Lower leg skin (tissue), 4 donors: ENCODE results near the gene NAV2. TPM values are rescaled to one million over a fixed set of nuclear protein-coding genes. Genes with fewer than 3 reads are reported as not detected.

Source experiments
- DNase-seq, 2 donors: peaks; one replicate each; pipeline ENCODE4 v3.0.0-alpha.2; 2019; ENCODE audit warnings: low spot score in 2 of 2
- H3K4me3 ChIP-seq: fragments of 200-600 bp; sonication (generic); 2 replicates; pipeline ENCODE4 v1.5.1; 2017; ENCODE audit warnings: mild to moderate bottlenecking, low read depth; ENCODE audit not compliant: poor library complexity, severe bottlenecking
- POLR2A ChIP-seq, 2 donors: fragments of 450-650 bp; IDR thresholded peaks; one replicate each; pipeline ENCODE4 v1.6.1; 2016 to 2017; ENCODE audit warnings: antibody characterized with exemption in 2 of 2, mild to moderate bottlenecking in 1 of 2, moderate library complexity in 1 of 2
- WGBS, 2 donors: methylation state at CpG; one replicate each; pipeline ENCODE4 v1.1.5; 2018; 5-methylcytosine and 5-hydroxymethylcytosine counted together
- intact Hi-C: fragments of 100-400 bp; cut with DNase I; formaldehyde crosslinking; loops from one replicate; pipeline ENCODE4 v1.15.0; 2023; ENCODE audit warnings: low total_unique reads
- total RNA-seq, 4 donors: library from RNA; depleted of rRNA; stranded (reverse); fragments of >200 nt; gene quantifications; one replicate each; pipeline ENCODE4 v1.1.0, GENCODE V29; 2016
- TF ChIP-seq, protein P1 (sequence below), 3 donors: fragments of 450-650 bp; IDR thresholded peaks; one replicate each; pipeline ENCODE4 v1.5.1; 2016; ENCODE audit warnings: antibody characterized with exemption in 3 of 3, mild to moderate bottlenecking in 3 of 3, moderate library complexity in 2 of 3

Gene NAV2
- total RNA-seq, 4 donors from 2014 or later = 5.8 to 30.7 (median 21.0) TPM

DNA sequence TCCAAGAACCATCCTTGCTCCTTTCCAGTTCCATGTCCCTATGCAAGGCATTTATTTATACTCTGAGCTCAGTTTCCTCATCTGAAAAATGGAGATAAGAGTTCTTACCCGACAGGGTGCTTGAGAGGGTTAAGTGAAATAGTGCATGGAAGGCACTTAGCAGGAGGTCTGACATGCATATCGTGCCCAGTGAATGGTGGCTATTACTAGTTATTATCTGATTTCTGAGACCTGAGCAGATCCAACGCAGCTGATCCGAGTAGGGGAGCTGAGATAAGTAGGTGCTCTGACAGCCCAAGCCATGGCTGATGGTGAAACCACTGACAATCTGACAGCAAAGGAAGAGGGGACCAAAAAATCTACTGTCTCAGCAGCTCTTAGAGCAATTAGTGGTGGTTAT lies 24.9 kb downstream of the NAV2 start:
- intact Hi-C loops = no loop called here
- DNase-seq = no peak
- WGBS, 2 donors = 90 to 93% methylated on average over 4 of the region's 4 CpGs
- no peak overlapping the region for H3K4me3 ChIP-seq
- TF ChIP-seq, protein P1, sequence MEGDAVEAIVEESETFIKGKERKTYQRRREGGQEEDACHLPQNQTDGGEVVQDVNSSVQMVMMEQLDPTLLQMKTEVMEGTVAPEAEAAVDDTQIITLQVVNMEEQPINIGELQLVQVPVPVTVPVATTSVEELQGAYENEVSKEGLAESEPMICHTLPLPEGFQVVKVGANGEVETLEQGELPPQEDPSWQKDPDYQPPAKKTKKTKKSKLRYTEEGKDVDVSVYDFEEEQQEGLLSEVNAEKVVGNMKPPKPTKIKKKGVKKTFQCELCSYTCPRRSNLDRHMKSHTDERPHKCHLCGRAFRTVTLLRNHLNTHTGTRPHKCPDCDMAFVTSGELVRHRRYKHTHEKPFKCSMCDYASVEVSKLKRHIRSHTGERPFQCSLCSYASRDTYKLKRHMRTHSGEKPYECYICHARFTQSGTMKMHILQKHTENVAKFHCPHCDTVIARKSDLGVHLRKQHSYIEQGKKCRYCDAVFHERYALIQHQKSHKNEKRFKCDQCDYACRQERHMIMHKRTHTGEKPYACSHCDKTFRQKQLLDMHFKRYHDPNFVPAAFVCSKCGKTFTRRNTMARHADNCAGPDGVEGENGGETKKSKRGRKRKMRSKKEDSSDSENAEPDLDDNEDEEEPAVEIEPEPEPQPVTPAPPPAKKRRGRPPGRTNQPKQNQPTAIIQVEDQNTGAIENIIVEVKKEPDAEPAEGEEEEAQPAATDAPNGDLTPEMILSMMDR (IDR thresholded peaks at IDR 0.05) = no peak
- TF ChIP-seq POLR2A (IDR thresholded peaks at IDR 0.05) = no peak

DNA sequence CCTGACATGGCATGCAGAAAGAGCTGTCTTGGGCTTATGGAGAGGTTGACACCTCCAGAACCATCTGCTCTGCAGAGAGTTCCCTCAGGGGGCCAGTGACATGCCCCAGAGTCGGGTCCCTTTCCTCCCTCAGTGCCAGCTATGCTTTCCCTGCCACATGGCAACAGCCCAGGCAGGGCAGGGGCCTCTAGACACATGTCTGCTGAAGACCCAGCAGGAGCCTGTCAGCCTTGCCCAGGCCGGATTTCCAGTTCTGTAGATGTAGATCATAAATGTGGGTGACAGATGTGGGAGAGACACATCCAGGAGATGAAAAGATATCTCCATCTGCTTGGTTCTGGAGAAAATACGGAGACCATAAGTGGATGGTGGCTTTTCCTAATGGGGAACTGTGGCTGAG lies 25.5 kb downstream of the NAV2 start:
- WGBS, 2 donors = 31 to 38% methylated on average over 2 to 3 of the region's 3 CpGs
- H3K4me3 ChIP-seq = no peak overlapping the region
- no peak for DNase-seq
- no peak for TF ChIP-seq POLR2A (IDR thresholded peaks at IDR 0.05)
- TF ChIP-seq, protein P1 (IDR thresholded peaks at IDR 0.05) = no peak
- intact Hi-C loops = no loop called here

DNA sequence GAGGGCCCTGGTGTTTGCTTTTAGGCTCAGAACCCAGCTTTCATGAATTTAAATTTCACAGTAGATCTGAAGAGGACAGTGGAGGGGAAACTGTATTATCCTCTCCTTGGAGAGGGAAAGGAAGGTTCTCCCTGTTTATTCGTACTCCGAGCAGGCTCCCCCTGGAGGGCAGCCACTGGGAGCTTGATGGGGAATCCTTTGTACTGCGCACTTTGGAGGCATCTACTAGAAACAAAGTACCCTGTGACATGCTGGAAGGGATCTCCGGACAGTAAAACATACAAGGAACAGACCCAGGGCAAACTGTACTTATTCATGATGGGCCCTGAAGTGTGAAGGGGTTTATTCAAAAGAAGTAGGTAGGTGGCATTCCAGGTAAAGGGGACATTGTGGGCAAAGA lies 27.2 kb downstream of the NAV2 start:
- TF ChIP-seq, protein P1 (IDR thresholded peaks at IDR 0.05) = no peak
- TF ChIP-seq POLR2A (IDR thresholded peaks at IDR 0.05) = no peak
- intact Hi-C loops = no loop called here
- WGBS, 2 donors = 63 to 78% methylated on average over 4 of the region's 4 CpGs
- no peak overlapping the region for H3K4me3 ChIP-seq
- DNase-seq = no peak

DNA sequence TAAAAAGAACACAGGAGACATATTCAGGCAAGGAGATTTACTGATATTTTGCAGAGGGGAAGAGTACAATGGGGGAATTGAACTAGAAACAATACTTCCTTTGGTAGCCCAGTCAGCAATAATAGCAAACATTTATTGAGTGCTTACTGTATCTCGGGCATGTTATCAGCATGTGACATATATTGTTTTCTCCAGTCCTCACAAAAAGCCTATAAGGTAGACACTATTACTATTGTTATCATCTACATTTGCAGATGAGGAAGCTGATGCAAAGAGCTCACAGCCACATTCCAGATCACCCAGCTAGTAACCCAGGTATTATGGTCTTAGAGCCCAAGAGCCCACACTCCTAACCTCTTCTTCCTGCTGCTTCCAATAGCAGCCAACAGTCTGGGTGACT lies 27.9 kb downstream of the NAV2 start:
- intact Hi-C loops = no loop called here

DNA sequence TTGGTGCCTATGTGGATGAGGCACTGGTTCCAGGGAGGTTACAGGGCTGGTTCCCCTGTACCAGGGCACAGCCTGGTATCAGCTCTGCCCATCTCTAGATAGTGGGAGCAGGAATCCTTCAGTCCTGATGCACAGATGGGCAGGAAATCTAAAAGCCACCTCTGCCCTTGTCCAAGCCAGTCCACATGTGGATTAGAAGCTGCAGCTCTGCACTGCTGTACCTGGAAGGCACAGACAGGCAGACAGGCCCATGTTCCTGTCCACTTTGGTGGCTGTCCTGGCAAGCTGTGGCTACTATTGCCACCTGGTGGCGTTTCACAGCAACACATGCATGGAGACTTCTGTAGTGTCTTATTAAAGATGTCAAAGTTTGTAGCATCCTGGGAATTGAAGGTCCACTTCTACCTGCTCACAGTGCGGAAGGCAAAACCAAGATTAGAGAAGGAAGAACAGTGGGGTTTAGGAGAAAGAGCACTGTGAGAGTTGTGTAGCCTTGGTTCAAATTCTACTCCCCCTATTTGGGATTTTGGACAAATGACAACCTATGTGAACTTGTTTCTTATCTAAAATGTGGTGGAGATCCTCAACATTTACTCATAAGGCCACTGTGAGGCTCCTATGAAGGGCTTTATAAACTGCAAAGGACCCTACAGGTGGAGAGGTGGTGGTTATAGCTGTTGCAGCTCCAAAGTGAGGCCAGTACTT lies 30.1 kb downstream of the NAV2 start:
- DNase-seq = peak; percentile 63 to 96
- intact Hi-C loops = loop anchor here (2.0 kb wide), 1 partner anchor 180 kb away; no protein-coding TSS in a partner anchor
- no peak overlapping the region for H3K4me3 ChIP-seq
- TF ChIP-seq POLR2A (IDR thresholded peaks at IDR 0.05) = no peak
- TF ChIP-seq, protein P1 (IDR thresholded peaks at IDR 0.05) = peak in 1 of 3 donors; percentile 77
- 38 to 46% methylated on average over 2 of the region's 2 CpGs for WGBS, 2 donors

More for the DNA sequence above, 27.9 kb downstream of the NAV2 start:
- no peak for DNase-seq
- 85 to 86% methylated on average over 1 of the region's 1 CpG for WGBS, 2 donors
- no peak overlapping the region for H3K4me3 ChIP-seq
- TF ChIP-seq POLR2A (IDR thresholded peaks at IDR 0.05) = no peak
- TF ChIP-seq, protein P1 (IDR thresholded peaks at IDR 0.05) = no peak
